Fibroblast of skin of abdomen (primary cell): ENCODE measurements around the gene ZBTB37. TPM values are rescaled to one million over a fixed set of nuclear protein-coding genes. Genes with fewer than 3 reads are reported as not detected.
A peak's percentile ranks its signal among the peaks of the same experiment; 100 is the strongest.
"Not testable (repeated sequence)": the region's sequence is repeated elsewhere in the genome, so short reads cannot be mapped to it uniquely, and the experiment has no call there.

Experiments
- DNase-seq: peaks from one replicate; pipeline ENCODE4 v3.0.0-alpha.2; 2013
- polyA plus RNA-seq, 2 experiments: library from polyadenylated mRNA; unstranded; fragments of 120-200 nt; gene quantifications; one replicate each; pipeline ENCODE4 v1.2.1, GENCODE V29; 2013; ENCODE audit not compliant: insufficient read length in 2 of 2

Gene ZBTB37
- 2.6 TPM for polyA plus RNA-seq (2013, experiment 1 of 2; ENCODE audit: insufficient read length)
- polyA plus RNA-seq (2013, experiment 2 of 2; ENCODE audit: insufficient read length) = 2.1 TPM

GRCh38 chr1:173868266-173869020 lies at the start of gene ZBTB37:
ZBTB37 (plus strand) TSS chr1:173868380; CDS start chr1:173870226, 1,846 bp downstream.
- DNase-seq = peak; percentile 70

GRCh38 chr1:173818459-173818858 lies 49.7 kb upstream of the ZBTB37 start:
- DNase-seq = no peak

- no peak for DNase-seq
Observed at GRCh38 chr1:173821680-173822079, 46.5 kb upstream of the ZBTB37 start.

GRCh38 chr1:173823781-173824314 lies 44.3 kb upstream of the ZBTB37 start:
- DNase-seq = no peak

- peak; percentile 99 for DNase-seq
Observed at GRCh38 chr1:173824315-173825081, 43.7 kb upstream of the ZBTB37 start, which contains the start of the genes CENPL and DARS2. CENPL (minus strand) TSS chr1:173824883; CDS start chr1:173811299, 13,584 bp downstream. DARS2 (plus strand) TSS chr1:173824673; CDS start chr1:173825230, 557 bp downstream.

- no peak for DNase-seq
Observed at GRCh38 chr1:173827611-173828010, 40.6 kb upstream of the ZBTB37 start.

- no peak for DNase-seq
Observed at GRCh38 chr1:173832748-173833147, 35.4 kb upstream of the ZBTB37 start.

GRCh38 chr1:173852105-173852504 lies 16.1 kb upstream of the ZBTB37 start:
- DNase-seq = no peak

GRCh38 chr1:173853074-173853473 lies 15.1 kb upstream of the ZBTB37 start:
- peak; percentile 61 for DNase-seq

GRCh38 chr1:173856014-173856413 lies 12.2 kb upstream of the ZBTB37 start:
- DNase-seq = no peak

- no peak for DNase-seq
Observed at GRCh38 chr1:173856903-173857302, 11.3 kb upstream of the ZBTB37 start.

- DNase-seq = no peak
Observed at GRCh38 chr1:173857363-173857917, 10.7 kb upstream of the ZBTB37 start.

GRCh38 chr1:173859547-173859946 lies 8.6 kb upstream of the ZBTB37 start:
- not testable (repeated sequence) for DNase-seq

- no peak for DNase-seq
Observed at GRCh38 chr1:173860065-173860464, 8.1 kb upstream of the ZBTB37 start.

GRCh38 chr1:173861731-173862145 lies 6.4 kb upstream of the ZBTB37 start:
- peak; percentile 28 for DNase-seq

- DNase-seq = not testable (repeated sequence)
Observed at GRCh38 chr1:173862146-173862768, 5.9 kb upstream of the ZBTB37 start.

GRCh38 chr1:173862769-173863223 lies 5.4 kb upstream of the ZBTB37 start:
- no peak for DNase-seq

GRCh38 chr1:173863224-173864161 lies 4.7 kb upstream of the ZBTB37 start:
- DNase-seq = no peak

- DNase-seq = no peak
Observed at GRCh38 chr1:173864179-173864867, 3.9 kb upstream of the ZBTB37 start.

- DNase-seq = no peak
Observed at GRCh38 chr1:173865468-173866164, 2.6 kb upstream of the ZBTB37 start.
